Stomach (tissue), 9 donors: Measurements from ENCODE around the gene EEFSEC. TPM values are rescaled to one million over a fixed set of nuclear protein-coding genes. Genes with fewer than 3 reads are reported as not detected.
A peak's percentile ranks its signal among the peaks of the same experiment; 100 is the strongest.

Experiments used
- DNase-seq, 2 donors: peaks; one replicate each; pipeline versions ENCODE4 v3.0.0 to v3.0.0-alpha.2; 2013 to 2019
- H3K27ac ChIP-seq, 5 donors: fragments of 200-600 bp in 4 of 5; sonication (generic) in 4 of 5; one replicate each; pipeline ENCODE4 v1.5.1; 2013 to 2019; ENCODE audit warnings: mild to moderate bottlenecking in 1 of 5, moderate library complexity in 1 of 5
- H3K27me3 ChIP-seq, 3 donors: fragments of 200-600 bp; sonication (generic); one replicate each; pipeline ENCODE4 v1.5.1; 2017 to 2019; ENCODE audit warnings: mixed run types in 1 of 3
- H3K36me3 ChIP-seq, 4 donors: fragments of 200-600 bp; sonication (generic); 1 replicate in 3 of 4; 2 replicates in 1 of 4; pipeline ENCODE4 v1.5.1; 2016 to 2019
- H3K4me1 ChIP-seq, 4 donors: fragments of 200-600 bp; sonication (generic); one replicate each; pipeline ENCODE4 v1.5.1; 2016 to 2019
- H3K4me3 ChIP-seq, 4 donors: fragments of 200-600 bp; sonication (generic) in 3 of 4; one replicate each; pipeline ENCODE4 v1.5.1; 2016 to 2019; ENCODE audit warnings: mild to moderate bottlenecking in 1 of 4
- H3K9me3 ChIP-seq, 4 donors: fragments of 200-600 bp; sonication (generic); one replicate each; pipeline ENCODE4 v1.5.1; 2016 to 2019
- CTCF ChIP-seq, 7 experiments: fragments of 450-650 bp in 4 of 7; fragments of 200-600 bp in 3 of 7; sonication (generic) in 3 of 7; IDR thresholded peaks; one replicate each; pipeline ENCODE4 v1.5.1; 2016 to 2019; ENCODE audit warnings: antibody characterized with exemption in 7 of 7, control low read depth in 2 of 7, mild to moderate bottlenecking in 1 of 7
- EP300 ChIP-seq: sonication (generic); formaldehyde crosslinking; IDR thresholded peaks from one replicate; pipeline ENCODE4 v1.6.1; 2017; ENCODE audit warnings: antibody characterized with exemption
- POLR2A ChIP-seq, 4 donors: fragments of 450-650 bp; IDR thresholded peaks; one replicate each; pipeline ENCODE4 v1.6.1; 2016; ENCODE audit warnings: antibody characterized with exemption in 4 of 4, control low read depth in 2 of 4, mild to moderate bottlenecking in 1 of 4, moderate library complexity in 1 of 4
- POLR2AphosphoS5 ChIP-seq, 3 donors: sonication (generic); formaldehyde crosslinking; IDR thresholded peaks; one replicate each; pipeline ENCODE4 v1.6.1; 2016; ENCODE audit warnings: antibody characterized with exemption in 3 of 3
- WGBS, 5 donors: extraction: QIAGEN DNeasy Blood & Tissue Kit in 3 of 5; methylation state at CpG; one replicate each; pipeline versions ENCODE4 v1.1.5 to v1.1.7; 2013 to 2018; 5-methylcytosine and 5-hydroxymethylcytosine counted together
- intact Hi-C: fragments of 100-400 bp; cut with DNase I; formaldehyde crosslinking; loops from one replicate; pipeline ENCODE4 v1.15.1; 2023; ENCODE audit warnings: low total_unique reads
- polyA plus RNA-seq, 3 donors: library from polyadenylated mRNA; stranded (reverse); fragments of 200-250 nt; gene quantifications; one replicate each; pipeline ENCODE4 v1.2.3, GENCODE V29; 2013
- total RNA-seq, 5 donors: library from RNA; depleted of rRNA; stranded (reverse); fragments of >200 nt; gene quantifications; one replicate each; pipeline versions ENCODE4 v1.1.0 to v1.2.3, GENCODE V29; 2014 to 2016
- donor health status: healthy with polysubstance abuse.
- donor health status: Bipolar disorder and iron deficiency.
- donor health status: healthy.

The EEFSEC gene
- total and polyA plus RNA-seq, 8 donors = 5.0 to 39.1 (median 13.2) TPM

- Histone ChIP-seq H3K36me3 (peaks cover 0 to 16% (median 5%) of the 10 kb centered on the region in 4 donors), H3K27ac (peak overlapping the region in 4 of 5 donors; percentile 15 to 73 (median 42)), H3K4me3 (no peak overlapping the region), H3K4me1 (peaks cover 8 to 55% (median 31%) of the 10 kb centered on the region in 4 donors), H3K9me3 (no peaks in the 10 kb centered on the region), H3K27me3 (no peaks in the 10 kb centered on the region)
- peak in 1 of 2 donors; percentile 73 for DNase-seq
- intact Hi-C loops = no loop called here
- TF ChIP-seq CTCF (IDR thresholded peaks at IDR 0.05) (no peak), POLR2A (IDR thresholded peaks at IDR 0.05) (no peak), EP300 (no peak), POLR2AphosphoS5 (IDR thresholded peaks at IDR 0.05) (peak in 1 of 3 donors; percentile 53)
- WGBS, 5 donors = 65 to 75% (median 66%) methylated on average over 16 of the region's 16 CpGs
These were observed 129.3 kb downstream of the EEFSEC start for GRCh38 chr3:128282380-128283196.

GRCh38 chr3:128283421-128283820, 130.1 kb downstream of the EEFSEC start:
- Histone ChIP-seq H3K4me3 (no peak overlapping the region), H3K27me3 (no peaks in the 10 kb centered on the region), H3K36me3 (peaks cover 0 to 16% (median 8%) of the 10 kb centered on the region in 4 donors), H3K27ac (peak overlapping the region in 2 of 5 donors; percentile 57 to 73), H3K9me3 (no peaks in the 10 kb centered on the region), H3K4me1 (peaks cover 8 to 51% (median 29%) of the 10 kb centered on the region in 4 donors)
- 89 to 99% (median 97%) methylated on average over 1 to 3 of the region's 3 CpGs for WGBS, 5 donors
- no peak for TF ChIP-seq POLR2A (IDR thresholded peaks at IDR 0.05)
- no peak for TF ChIP-seq POLR2AphosphoS5 (IDR thresholded peaks at IDR 0.05)
- no peak for TF ChIP-seq EP300
- TF ChIP-seq CTCF (IDR thresholded peaks at IDR 0.05) = no peak
- no peak for DNase-seq
- intact Hi-C loops = no loop called here

GRCh38 chr3:128285042-128285966, 132.0 kb downstream of the EEFSEC start:
- Histone ChIP-seq H3K36me3 (peaks cover 0 to 24% (median 13%) of the 10 kb centered on the region in 4 donors), H3K4me1 (peaks cover 0 to 32% (median 19%) of the 10 kb centered on the region in 4 donors), H3K9me3 (peaks cover 0 to under 1% (median 0%) of the 10 kb centered on the region in 4 donors), H3K27me3 (no peaks in the 10 kb centered on the region), H3K27ac (no peak overlapping the region), H3K4me3 (no peak overlapping the region)
- TF ChIP-seq POLR2A (IDR thresholded peaks at IDR 0.05) = no peak
- no peak for TF ChIP-seq POLR2AphosphoS5 (IDR thresholded peaks at IDR 0.05)
- no peak for DNase-seq
- 90 to 96% (median 94%) methylated on average over 13 of the region's 13 CpGs for WGBS, 5 donors
- intact Hi-C loops = no loop called here

- Histone ChIP-seq H3K27me3 (no peaks in the 10 kb centered on the region), H3K4me1 (peaks cover 0 to 26% (median 16%) of the 10 kb centered on the region in 4 donors), H3K9me3 (peaks cover 0 to 6% (median 2%) of the 10 kb centered on the region in 4 donors), H3K36me3 (peaks cover 0 to 29% (median 13%) of the 10 kb centered on the region in 4 donors), H3K27ac (no peak overlapping the region), H3K4me3 (no peak overlapping the region)
- peak in 1 of 2 donors; percentile 10 for DNase-seq
- 56 to 80% (median 74%) methylated on average over 2 of the region's 2 CpGs for WGBS, 5 donors
- intact Hi-C loops = no loop called here
- no peak for TF ChIP-seq EP300
- TF ChIP-seq POLR2A (IDR thresholded peaks at IDR 0.05) = no peak
- TF ChIP-seq CTCF (IDR thresholded peaks at IDR 0.05) = no peak
- no peak for TF ChIP-seq POLR2AphosphoS5 (IDR thresholded peaks at IDR 0.05)
These were observed 132.7 kb downstream of the EEFSEC start for GRCh38 chr3:128285967-128286321.
